Duodenal mucosa (tissue), 2 donors: Measurements from ENCODE around the gene GRAP.
"Not testable (repeated sequence)": the region's sequence is repeated elsewhere in the genome, so short reads cannot be mapped to it uniquely, and the experiment has no call there.

Source experiments
- H3K27ac ChIP-seq: one replicate; pipeline ENCODE4 v1.7.0; 2013; ENCODE audit warnings: low read depth, low read length
- H3K27me3 ChIP-seq, 2 donors: one replicate each; pipeline ENCODE4 v1.7.0; 2013; ENCODE audit warnings: low read length in 2 of 2, control low read depth in 1 of 2; ENCODE audit not compliant: insufficient read depth in 2 of 2, control insufficient read depth in 1 of 2
- H3K36me3 ChIP-seq, 2 donors: one replicate each; pipeline ENCODE4 v1.7.0; 2013; ENCODE audit warnings: low read length in 2 of 2, control low read depth in 1 of 2; ENCODE audit not compliant: insufficient read depth in 2 of 2, control insufficient read depth in 1 of 2
- H3K4me1 ChIP-seq, 2 donors: one replicate each; pipeline ENCODE4 v1.7.0; 2013; ENCODE audit warnings: low read length in 2 of 2, control low read depth in 1 of 2; ENCODE audit not compliant: insufficient read depth in 2 of 2, control insufficient read depth in 1 of 2
- H3K4me3 ChIP-seq, 2 donors: one replicate each; pipeline ENCODE4 v1.7.0; 2013; ENCODE audit warnings: low read length in 2 of 2, low read depth in 1 of 2
- H3K9ac ChIP-seq, 2 donors: one replicate each; pipeline ENCODE4 v1.7.0; 2013; ENCODE audit warnings: low read length in 2 of 2, low read depth in 1 of 2
- H3K9me3 ChIP-seq, 2 donors: one replicate each; pipeline ENCODE4 v1.7.0; 2013; ENCODE audit warnings: low read length in 2 of 2, control low read depth in 1 of 2; ENCODE audit not compliant: control insufficient read depth in 1 of 2

GRAP gene

DNA sequence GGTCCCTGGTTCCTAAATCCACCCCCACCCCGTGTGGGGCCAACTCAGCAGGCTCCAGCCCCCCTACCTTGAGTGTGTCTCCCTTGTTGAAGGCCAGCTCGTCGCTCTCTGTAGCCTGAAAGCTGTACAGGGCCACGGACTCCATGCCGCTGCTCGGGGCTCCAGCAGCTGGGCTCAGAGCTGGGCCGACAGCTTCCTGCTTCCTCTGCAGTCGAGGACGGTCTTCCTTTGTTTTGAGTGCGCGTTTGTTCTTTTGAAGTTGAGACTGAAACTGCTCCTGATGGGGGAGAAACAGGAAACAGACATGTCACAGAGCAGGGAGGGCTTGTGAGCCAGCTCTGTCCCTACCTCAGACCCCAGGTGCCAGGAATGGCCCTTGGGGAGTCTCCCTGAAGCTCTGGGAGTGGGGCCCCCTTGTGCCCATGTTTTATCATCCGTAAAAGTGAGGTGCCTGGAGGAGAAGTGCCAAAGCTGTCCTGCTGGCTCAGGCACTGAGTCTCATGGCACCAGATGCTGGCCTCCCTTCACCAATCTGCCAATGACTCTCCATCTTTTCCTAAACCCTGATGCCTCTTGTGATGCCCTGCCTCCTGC is at the start of gene GRAP:
Gene GRAP (minus strand): TSS at position 176 of the 594 bp plus-strand sequence. CDS start 31 bp downstream, at position 145.
- H3K4me3 ChIP-seq, H3K27ac ChIP-seq, H3K36me3 ChIP-seq: not testable (repeated sequence)

DNA sequence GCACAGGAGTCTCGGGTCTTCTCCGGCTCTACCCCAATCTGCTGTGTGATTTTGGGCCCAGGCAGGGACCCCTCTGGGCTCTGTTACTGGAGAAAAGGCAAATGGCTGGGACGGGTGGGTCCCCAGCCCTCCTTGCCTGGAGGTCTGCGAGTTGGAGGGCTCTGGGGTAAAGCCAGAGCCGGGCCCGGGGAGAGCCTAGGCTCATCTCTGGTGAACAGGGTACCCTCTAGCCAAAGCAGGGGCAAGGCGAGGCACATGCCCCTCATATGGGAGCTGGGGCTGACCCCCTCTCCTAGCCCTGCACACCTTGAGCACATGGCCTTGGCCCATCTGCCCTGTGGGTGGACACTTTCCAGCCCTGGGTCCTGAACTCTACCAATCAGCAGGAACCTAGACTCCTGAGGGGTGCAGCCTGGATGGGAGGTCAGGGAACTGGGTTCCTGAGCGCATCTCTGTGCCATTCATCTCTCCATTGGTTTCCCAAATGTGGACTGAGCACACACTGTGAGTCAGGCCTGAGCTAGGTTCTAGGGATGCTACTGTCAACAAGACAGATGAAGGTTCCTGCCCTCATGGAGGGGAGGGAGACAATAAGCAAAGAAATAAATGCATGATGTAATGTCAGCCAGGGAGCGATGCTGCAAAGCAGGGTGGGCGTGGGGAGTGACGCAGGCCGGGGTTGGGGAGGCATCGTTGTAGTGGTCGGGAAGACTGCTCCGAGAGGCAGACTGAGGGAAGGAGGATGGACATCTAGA is 47.1 kb upstream of the GRAP start:
- not testable (repeated sequence) for H3K36me3 ChIP-seq, H3K4me3 ChIP-seq, H3K27me3 ChIP-seq, H3K27ac ChIP-seq, H3K4me1 ChIP-seq, H3K9ac ChIP-seq, H3K9me3 ChIP-seq

More for the DNA sequence above, at the start of gene GRAP:
- not testable (repeated sequence) for H3K4me1 ChIP-seq, H3K9me3 ChIP-seq, H3K27me3 ChIP-seq, H3K9ac ChIP-seq

DNA sequence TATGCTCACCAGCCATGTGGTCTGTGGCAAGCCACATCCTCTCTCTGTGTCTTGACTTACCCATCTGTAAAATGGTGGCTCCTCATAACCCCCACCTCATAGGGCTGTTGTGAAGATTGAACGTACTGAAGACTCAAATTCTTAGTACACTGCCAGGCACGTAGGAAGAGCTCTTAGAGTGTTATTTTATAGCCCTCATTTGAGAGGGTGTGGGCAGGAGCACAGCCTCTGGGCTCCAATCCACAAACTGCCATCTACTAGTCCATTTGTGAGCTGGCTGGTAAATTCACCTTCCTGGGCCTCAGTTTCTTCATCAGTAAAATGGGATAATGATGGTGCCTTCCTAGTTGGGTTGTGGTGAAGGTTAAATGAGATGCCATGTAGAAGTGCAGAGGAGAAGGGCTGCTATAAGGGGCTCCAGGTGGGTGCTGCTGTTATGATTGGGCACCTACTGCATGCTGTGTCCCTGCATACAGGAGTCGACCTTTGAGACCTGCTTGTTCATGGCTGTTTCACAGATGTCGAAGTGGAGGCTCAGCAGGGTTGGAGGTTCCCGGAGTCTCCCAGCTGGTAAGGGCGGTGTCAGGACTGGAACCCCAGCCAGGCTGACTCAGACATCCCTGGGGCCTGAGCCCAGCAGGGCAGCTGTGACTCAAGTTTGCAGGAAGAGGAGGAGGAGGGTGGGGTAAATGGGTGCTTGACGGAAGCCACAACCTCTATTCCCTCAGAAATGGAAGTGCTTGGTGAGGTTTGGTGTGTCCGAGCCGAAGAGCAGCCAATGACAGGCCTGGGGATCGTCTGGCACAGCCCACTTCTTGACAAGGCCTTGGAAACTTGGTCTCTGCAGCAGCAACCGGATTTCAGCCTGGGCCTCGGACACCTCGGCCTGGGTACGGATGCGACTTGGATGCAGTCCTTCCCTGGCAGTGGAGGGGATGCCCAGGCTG is 46.3 kb upstream of the GRAP start:
- not testable (repeated sequence) for H3K9ac ChIP-seq, H3K27me3 ChIP-seq, H3K4me3 ChIP-seq, H3K27ac ChIP-seq, H3K4me1 ChIP-seq, H3K9me3 ChIP-seq, H3K36me3 ChIP-seq

DNA sequence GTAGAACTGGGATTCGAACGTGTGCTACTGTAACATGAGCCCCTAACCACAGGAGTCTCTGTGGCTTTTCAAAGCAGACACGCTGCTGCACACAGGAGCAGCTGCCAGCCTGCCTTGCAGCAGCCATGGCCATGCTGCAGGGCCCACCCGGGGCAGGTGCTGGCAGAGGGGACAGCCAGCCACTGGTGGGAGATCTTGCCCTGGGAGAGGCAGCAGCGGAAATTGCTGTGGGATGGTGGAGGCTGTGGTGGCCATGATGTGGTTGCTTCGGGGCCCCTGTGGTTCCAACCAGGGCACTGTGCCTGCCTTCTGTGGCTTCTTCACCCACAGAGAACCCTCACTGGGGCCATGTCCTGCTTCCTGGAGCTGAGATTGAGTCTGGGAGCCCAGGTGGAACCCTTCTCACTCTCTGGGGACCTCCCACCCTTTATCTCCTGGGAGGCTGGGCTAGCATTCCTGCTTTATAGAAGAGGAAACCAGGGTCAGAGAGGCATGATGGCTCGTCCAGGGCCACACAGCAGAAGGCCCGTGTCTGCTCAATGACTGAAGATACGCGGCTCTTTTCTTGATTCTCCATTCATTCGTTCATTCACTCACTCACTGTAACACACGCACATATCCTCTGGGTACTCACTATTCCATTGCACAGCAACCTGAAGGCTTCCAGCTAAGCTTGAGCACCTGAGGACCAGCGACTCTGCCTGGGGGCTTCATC is 43.5 kb upstream of the GRAP start:
- not testable (repeated sequence) for H3K27me3 ChIP-seq, H3K4me1 ChIP-seq, H3K27ac ChIP-seq, H3K4me3 ChIP-seq, H3K36me3 ChIP-seq, H3K9ac ChIP-seq, H3K9me3 ChIP-seq

DNA sequence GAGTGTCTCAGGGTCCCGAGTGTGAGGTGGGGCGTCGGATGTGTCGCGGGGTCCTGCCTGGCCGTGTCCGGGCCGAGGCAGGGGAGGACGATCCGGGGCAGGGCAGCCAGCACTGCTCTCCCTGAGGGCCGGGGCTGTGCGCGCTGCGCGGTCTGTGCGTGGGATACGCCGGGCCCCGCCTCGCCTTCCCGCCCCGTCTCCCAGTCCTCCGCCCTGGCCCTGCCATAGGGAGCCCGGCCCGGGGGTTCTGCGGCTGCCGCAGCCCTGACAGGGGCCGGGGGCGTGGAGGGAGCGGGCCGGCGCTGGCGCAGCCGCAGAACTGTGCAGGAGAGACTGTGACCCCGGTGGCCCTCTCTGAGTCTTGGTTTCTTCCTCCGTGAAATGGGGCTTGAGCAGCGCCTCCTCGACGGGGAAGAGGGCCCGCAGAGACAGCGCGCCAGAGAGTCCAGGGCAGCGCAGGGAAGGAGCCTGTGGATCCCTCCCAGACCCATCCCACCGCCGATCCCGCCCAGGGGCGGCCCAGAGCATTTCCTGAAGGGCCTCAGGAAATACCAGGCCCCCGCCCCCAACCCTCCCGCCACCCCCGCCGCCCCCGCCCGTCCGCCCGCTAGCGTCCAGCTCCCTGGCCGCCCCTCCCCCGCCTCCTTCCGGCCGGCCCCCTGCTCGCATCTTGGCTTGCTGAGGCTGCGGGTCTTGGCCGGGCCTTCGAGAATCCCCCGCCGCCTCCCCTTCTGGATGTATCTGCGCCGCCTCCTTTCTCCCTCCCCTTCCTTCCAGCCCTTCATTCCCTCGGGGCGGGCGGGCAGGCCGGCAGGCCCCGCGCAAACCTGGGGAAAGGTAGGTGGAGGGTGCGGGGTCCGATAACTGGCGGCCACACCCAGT is 42.3 kb upstream of the GRAP start:
- not testable (repeated sequence) for H3K36me3 ChIP-seq, H3K27me3 ChIP-seq, H3K27ac ChIP-seq, H3K4me3 ChIP-seq, H3K4me1 ChIP-seq, H3K9ac ChIP-seq, H3K9me3 ChIP-seq

DNA sequence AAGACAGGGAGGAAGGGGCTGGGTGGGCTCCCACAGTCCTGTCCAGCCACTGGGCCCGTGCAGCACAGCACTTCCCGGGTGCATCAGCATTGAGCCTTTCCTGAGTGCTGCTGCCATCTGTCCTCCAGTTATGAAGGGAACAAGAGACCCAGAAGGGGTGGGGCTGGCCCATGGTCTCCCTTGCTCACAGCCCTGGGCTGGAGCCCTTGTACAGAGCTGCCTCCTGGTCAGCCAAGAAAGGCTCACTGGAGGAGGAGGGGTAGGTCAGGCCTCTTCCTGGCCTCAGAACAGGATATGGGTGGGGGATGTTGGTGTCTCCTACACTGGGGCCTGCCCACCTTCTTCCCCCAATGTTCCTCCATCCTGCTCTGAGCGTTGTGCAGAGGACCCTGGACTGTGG is 30.6 kb upstream of the GRAP start:
- H3K36me3 ChIP-seq, H3K9ac ChIP-seq, H3K4me3 ChIP-seq, H3K9me3 ChIP-seq, H3K4me1 ChIP-seq, H3K27ac ChIP-seq, H3K27me3 ChIP-seq: not testable (repeated sequence)

DNA sequence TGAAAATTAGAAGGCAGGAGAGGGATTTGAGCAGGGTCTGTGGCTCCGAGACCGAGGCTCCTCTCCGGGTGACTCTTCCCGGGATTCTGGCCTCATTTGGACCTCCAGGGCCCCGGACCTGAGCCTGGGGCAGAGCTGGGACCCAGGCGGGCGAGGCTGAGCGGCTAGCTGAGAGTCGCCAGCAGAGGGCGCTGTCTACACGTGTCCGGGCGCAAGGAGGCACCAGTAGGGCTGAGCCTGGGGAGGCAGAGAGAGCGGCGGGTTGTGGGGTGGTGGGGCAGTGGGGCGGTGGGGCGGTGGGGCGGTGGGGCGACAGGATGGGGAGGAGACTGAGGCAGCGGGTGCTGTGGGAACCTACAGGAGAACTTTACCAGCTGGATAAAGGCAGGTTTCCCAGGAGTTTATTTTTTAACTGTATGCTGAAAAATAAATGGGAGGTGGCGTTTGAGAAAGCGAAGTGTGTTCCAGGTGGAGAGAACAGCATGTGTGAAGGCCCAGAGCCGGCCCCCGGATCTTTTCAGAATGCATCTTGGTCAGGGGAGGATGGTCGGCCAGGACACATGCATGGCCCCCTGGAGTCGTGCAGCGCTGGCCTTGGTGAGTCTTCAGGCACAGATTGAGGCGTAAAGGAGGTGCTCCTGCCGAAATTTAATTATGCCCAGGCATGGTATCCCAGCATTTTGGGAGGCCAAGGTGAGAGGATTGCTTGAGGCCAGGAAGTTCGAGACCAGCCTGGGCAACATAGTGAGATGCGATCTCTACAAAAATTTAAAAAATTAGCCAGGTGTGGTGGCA is 29.8 kb upstream of the GRAP start:
- H3K36me3 ChIP-seq, H3K27ac ChIP-seq, H3K27me3 ChIP-seq, H3K4me1 ChIP-seq, H3K9ac ChIP-seq, H3K4me3 ChIP-seq, H3K9me3 ChIP-seq: not testable (repeated sequence)

DNA sequence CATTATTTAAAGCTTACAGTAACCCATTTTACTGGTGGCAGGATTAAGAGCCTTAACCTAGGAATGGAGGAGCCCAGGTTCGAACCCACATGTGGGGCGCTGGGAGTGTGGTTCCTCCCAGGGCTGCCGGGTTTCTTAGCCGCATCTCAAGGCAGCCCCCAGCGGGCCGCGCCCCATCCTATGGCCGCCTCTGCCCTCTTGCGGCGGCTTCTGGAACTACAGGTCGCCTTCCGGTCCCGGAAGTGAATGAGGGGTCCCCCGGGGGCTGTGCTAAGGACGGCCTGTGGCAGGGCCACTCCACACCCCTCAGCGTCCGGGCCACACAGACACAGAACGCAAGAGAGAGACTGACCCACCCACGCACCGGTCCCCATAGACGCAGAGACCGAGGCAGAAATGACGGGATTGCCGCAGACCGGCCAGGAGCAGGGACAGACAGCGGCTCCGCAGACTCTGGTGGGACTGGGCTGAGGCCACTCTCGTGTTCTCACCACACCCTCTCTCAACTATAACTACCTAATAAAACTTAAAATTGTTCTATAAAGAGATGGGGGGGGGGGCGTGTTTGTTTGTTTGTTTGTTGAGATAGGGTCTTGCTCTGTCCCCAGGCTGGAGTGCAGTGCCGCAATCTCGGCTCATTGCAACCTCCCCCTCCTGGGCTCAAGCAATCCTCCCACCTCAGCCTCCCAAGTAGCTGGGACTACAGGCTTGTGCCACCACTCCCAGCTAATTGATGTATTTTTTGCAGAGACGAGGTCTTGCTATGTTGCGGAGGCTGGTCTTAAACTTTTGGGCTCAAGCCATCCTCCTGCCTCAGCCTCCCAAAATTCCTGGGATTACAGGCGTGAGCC is 23.8 kb upstream of the GRAP start:
- not testable (repeated sequence) for H3K4me1 ChIP-seq, H3K27me3 ChIP-seq, H3K4me3 ChIP-seq, H3K27ac ChIP-seq, H3K9me3 ChIP-seq, H3K36me3 ChIP-seq, H3K9ac ChIP-seq
